ENCODE measurements around the gene LIPN. TPM values are rescaled to one million over a fixed set of nuclear protein-coding genes. Genes with fewer than 3 reads are reported as not detected.
A peak's percentile ranks its signal among the peaks of the same experiment; 100 is the strongest.

LIPN gene
- total and polyA plus RNA-seq, 2 experiments from 2014 or later: not detected

DNA sequence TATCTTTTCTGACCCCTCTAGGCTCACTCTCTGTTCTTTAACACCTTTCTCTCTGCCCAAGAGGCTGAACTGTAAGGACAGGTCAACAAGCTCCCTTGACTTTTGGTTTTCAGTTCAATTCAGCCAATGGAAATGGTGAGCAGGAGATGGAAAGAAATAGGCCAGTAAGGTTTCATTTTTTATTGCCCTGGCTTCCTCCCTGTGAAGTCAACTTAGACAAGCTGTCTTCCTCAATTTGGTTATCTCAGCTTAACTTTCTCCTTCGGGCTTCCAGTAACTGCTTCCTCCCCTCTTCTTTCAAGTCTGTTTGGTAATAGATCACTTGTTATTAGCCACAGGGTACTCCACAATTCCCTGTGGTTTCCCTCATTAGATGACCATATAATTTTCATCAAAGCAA, 34.0 kb upstream of the LIPN start (continued):
- TF ChIP-seq, protein P1, sequence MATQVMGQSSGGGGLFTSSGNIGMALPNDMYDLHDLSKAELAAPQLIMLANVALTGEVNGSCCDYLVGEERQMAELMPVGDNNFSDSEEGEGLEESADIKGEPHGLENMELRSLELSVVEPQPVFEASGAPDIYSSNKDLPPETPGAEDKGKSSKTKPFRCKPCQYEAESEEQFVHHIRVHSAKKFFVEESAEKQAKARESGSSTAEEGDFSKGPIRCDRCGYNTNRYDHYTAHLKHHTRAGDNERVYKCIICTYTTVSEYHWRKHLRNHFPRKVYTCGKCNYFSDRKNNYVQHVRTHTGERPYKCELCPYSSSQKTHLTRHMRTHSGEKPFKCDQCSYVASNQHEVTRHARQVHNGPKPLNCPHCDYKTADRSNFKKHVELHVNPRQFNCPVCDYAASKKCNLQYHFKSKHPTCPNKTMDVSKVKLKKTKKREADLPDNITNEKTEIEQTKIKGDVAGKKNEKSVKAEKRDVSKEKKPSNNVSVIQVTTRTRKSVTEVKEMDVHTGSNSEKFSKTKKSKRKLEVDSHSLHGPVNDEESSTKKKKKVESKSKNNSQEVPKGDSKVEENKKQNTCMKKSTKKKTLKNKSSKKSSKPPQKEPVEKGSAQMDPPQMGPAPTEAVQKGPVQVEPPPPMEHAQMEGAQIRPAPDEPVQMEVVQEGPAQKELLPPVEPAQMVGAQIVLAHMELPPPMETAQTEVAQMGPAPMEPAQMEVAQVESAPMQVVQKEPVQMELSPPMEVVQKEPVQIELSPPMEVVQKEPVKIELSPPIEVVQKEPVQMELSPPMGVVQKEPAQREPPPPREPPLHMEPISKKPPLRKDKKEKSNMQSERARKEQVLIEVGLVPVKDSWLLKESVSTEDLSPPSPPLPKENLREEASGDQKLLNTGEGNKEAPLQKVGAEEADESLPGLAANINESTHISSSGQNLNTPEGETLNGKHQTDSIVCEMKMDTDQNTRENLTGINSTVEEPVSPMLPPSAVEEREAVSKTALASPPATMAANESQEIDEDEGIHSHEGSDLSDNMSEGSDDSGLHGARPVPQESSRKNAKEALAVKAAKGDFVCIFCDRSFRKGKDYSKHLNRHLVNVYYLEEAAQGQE (IDR thresholded peaks at IDR 0.05; ENCODE audit: unreplicated experiment): no peak
- no peak for TF ChIP-seq JUNB (IDR thresholded peaks at IDR 0.05; ENCODE audit: unreplicated experiment)
- no peak for TF ChIP-seq POLR2AphosphoS5 (IDR thresholded peaks at IDR 0.05; ENCODE audit: low read depth)

DNA sequence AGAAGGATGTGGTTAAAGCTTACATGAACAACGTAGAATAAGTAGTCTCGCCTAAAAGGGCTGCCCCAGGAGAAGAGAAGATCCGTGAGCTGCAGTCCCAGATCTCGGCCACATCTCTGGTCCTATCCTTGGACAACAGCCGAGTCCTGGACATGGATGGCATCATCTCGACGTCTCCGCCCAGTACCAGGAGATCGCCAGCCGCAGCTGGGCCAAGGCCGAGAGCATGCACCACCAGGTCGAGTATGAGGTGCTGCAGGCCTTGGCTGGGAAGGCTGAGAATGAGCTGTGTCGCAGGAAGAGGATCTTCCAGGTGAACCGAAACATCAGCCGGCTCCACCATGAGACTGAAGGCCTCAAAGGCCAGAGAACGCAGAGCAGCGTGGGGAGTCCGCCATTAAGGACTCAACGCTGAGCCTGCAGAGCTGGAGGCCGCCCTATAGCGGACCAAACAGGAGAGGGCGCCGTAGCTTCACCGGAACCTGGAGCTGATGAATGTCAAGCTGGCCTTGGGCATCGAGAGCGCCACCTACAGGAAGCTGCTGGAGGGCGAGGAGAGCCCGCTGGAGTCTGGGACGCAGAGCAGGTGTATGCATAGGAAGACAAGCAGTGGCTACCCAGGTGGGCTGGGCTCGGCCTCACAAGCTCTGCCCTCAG, 31.6 kb upstream of the LIPN start:
- H3K4me3 ChIP-seq: 0 out of 2 replicates have a peak overlapping the region, but pooled peaks have one; percentile 27
- H3K4me1 ChIP-seq (ENCODE audit: insufficient read depth): peaks cover 6% of the 10 kb centered on the region; the same call in 1 of the 2 replicates
- peak overlapping the region; percentile 99; the same call in 1 of the 2 replicates for H2AFZ ChIP-seq
- no peaks in the 10 kb centered on the region for H4K20me1 ChIP-seq (replicated peaks; ENCODE audit: insufficient read depth)
- H3K9me2 ChIP-seq (ENCODE audit: insufficient read depth): no peaks in the 10 kb centered on the region
- Mint-ChIP-seq H3K27ac (no peak overlapping the region), H3K4me1 (peaks cover 11% of the 10 kb centered on the region), H3K4me3 (no peak overlapping the region), H3K9me3 (no peaks in the 10 kb centered on the region), H3K27me3 (ENCODE audit: insufficient read depth, low read depth, poor library complexity) (peaks cover 4% of the 10 kb centered on the region), H3K36me3 (ENCODE audit: low read depth) (no peaks in the 10 kb centered on the region)
- H3K27ac ChIP-seq (ENCODE audit: low read depth): no peak overlapping the region
- H3K27me3 ChIP-seq (ENCODE audit: insufficient read depth): peaks cover 20% of the 10 kb centered on the region; the same call in 1 of the 2 replicates
- no peak for TF ChIP-seq POLR2AphosphoS5 (IDR thresholded peaks at IDR 0.05; ENCODE audit: low read depth)
- no peak for TF ChIP-seq JUNB (IDR thresholded peaks at IDR 0.05; ENCODE audit: unreplicated experiment)
- TF ChIP-seq, protein P2, sequence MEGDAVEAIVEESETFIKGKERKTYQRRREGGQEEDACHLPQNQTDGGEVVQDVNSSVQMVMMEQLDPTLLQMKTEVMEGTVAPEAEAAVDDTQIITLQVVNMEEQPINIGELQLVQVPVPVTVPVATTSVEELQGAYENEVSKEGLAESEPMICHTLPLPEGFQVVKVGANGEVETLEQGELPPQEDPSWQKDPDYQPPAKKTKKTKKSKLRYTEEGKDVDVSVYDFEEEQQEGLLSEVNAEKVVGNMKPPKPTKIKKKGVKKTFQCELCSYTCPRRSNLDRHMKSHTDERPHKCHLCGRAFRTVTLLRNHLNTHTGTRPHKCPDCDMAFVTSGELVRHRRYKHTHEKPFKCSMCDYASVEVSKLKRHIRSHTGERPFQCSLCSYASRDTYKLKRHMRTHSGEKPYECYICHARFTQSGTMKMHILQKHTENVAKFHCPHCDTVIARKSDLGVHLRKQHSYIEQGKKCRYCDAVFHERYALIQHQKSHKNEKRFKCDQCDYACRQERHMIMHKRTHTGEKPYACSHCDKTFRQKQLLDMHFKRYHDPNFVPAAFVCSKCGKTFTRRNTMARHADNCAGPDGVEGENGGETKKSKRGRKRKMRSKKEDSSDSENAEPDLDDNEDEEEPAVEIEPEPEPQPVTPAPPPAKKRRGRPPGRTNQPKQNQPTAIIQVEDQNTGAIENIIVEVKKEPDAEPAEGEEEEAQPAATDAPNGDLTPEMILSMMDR (conservative IDR thresholded peaks at IDR 0.05; ENCODE audit: low read depth in 2 of 2): peak; percentile 97 to 100
- 0 out of 2 replicates have a peak, but pooled peaks have one; percentile 22 for TF ChIP-seq CREB1 (CRISPR knock-in tag; IDR thresholded peaks at IDR 0.05; ENCODE audit: low read depth)
- no peaks in the 10 kb centered on the region for H3F3A ChIP-seq (replicated peaks; ENCODE audit: low read depth)
- ATAC-seq: peak; percentile 97
- H3K79me2 ChIP-seq (replicated peaks; ENCODE audit: insufficient read depth): no peaks in the 10 kb centered on the region
- peak; percentile 96 for DNase-seq (ENCODE audit: low spot score)
- peak overlapping the region; percentile 62; the same call in 1 of the 2 replicates for H3K4me2 ChIP-seq
- no peaks in the 10 kb centered on the region for H3K36me3 ChIP-seq (ENCODE audit: insufficient read depth)

DNA sequence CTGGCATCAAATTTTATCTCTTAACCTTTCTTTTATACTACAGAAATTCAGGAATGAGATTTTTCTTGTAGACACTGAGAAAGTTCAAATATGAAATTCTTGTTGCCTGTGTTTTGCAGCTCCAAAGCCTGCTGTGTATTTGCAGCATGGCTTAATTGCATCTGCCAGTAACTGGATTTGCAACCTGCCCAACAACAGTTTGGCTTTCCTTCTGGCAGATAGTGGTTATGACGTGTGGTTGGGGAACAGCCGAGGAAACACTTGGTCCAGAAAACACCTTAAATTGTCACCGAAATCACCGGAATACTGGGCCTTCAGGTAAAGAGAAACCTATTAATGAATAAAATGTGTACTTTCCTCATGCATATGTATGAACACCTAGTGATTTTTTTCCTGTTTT, 29.0 kb upstream of the LIPN start:
- H3K9me3 Mint-ChIP-seq: no peaks in the 10 kb centered on the region
- Histone ChIP-seq H3K4me2 (no peak overlapping the region), H3K9me2 (ENCODE audit: insufficient read depth) (no peaks in the 10 kb centered on the region), H3K27ac (ENCODE audit: low read depth) (no peak overlapping the region), H3K27me3 (ENCODE audit: insufficient read depth) (peaks cover 9% of the 10 kb centered on the region; the same call in 1 of the 2 replicates), H3F3A (replicated peaks; ENCODE audit: low read depth) (no peaks in the 10 kb centered on the region), H2AFZ (no peak overlapping the region), H3K4me1 (ENCODE audit: insufficient read depth) (peaks cover 6% of the 10 kb centered on the region; the same call in 1 of the 2 replicates), H3K36me3 (ENCODE audit: insufficient read depth) (no peaks in the 10 kb centered on the region), H3K4me3 (no peak overlapping the region), H4K20me1 (replicated peaks; ENCODE audit: insufficient read depth) (no peaks in the 10 kb centered on the region), H3K79me2 (replicated peaks; ENCODE audit: insufficient read depth) (no peaks in the 10 kb centered on the region)
- ATAC-seq (no peak), DNase-seq (ENCODE audit: low spot score) (no peak)
- H3K27ac Mint-ChIP-seq: no peak overlapping the region
- no peak overlapping the region for H3K4me3 Mint-ChIP-seq
- no peaks in the 10 kb centered on the region for H3K36me3 Mint-ChIP-seq (ENCODE audit: low read depth)
- peaks cover 4% of the 10 kb centered on the region for H3K27me3 Mint-ChIP-seq (ENCODE audit: insufficient read depth, low read depth, poor library complexity)
- TF ChIP-seq STAT1 (IDR thresholded peaks at IDR 0.05; ENCODE audit: unreplicated experiment) (no peak), EZH2phosphoT487 (IDR thresholded peaks at IDR 0.05; ENCODE audit: unreplicated experiment) (no peak), CREB1 (CRISPR knock-in tag; IDR thresholded peaks at IDR 0.05; ENCODE audit: low read depth) (no peak), ZNF114 (CRISPR knock-in tag; IDR thresholded peaks at IDR 0.05) (no peak), JUNB (IDR thresholded peaks at IDR 0.05; ENCODE audit: unreplicated experiment) (no peak), EZH2 (IDR thresholded peaks at IDR 0.05; ENCODE audit: low read depth, unreplicated experiment) (no peak)
- TF ChIP-seq, protein P3, sequence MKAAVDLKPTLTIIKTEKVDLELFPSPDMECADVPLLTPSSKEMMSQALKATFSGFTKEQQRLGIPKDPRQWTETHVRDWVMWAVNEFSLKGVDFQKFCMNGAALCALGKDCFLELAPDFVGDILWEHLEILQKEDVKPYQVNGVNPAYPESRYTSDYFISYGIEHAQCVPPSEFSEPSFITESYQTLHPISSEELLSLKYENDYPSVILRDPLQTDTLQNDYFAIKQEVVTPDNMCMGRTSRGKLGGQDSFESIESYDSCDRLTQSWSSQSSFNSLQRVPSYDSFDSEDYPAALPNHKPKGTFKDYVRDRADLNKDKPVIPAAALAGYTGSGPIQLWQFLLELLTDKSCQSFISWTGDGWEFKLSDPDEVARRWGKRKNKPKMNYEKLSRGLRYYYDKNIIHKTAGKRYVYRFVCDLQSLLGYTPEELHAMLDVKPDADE (IDR thresholded peaks at IDR 0.05): no peak
- TF ChIP-seq, protein P1 (IDR thresholded peaks at IDR 0.05; ENCODE audit: unreplicated experiment): no peak
- H3K4me1 Mint-ChIP-seq: peaks cover 11% of the 10 kb centered on the region

All from GM23338 (cell line).